HG03097 (cell line): ENCODE results near the gene C3.
"Not testable (repeated sequence)": the region's sequence is repeated elsewhere in the genome, so short reads cannot be mapped to it uniquely, and the experiment has no call there.

Source experiments
- ATAC-seq: cut with Tn5 transposase; IDR thresholded peaks from one replicate; pipeline ENCODE4 v1.9.1; 2021; ENCODE audit not compliant: unreplicated experiment, low FRiP score

C3 gene

GRCh38 chr19:6720369-6721137 is at the start of gene C3:
Gene C3 (minus strand): TSS chr19:6720650. CDS start chr19:6720589, 61 bp downstream.
- ATAC-seq, result no peak

GRCh38 chr19:6769006-6769619 is 48.7 kb upstream of the C3 start:
- ATAC-seq, result no peak

- peak; percentile 1 for ATAC-seq
Measured at GRCh38 chr19:6768236-6768785, 47.9 kb upstream of the C3 start.

- peak; percentile 65 for ATAC-seq
Measured at GRCh38 chr19:6767357-6768235, 47.1 kb upstream of the C3 start, which contains the start of gene SH2D3A. Gene SH2D3A (minus strand): TSS chr19:6767435. CDS start chr19:6763748, 3,687 bp downstream.

GRCh38 chr19:6767081-6767356 is 46.6 kb upstream of the C3 start:
- no peak for ATAC-seq

GRCh38 chr19:6766357-6767080 is 46.1 kb upstream of the C3 start:
- no peak for ATAC-seq

- ATAC-seq, result no peak
Measured at GRCh38 chr19:6765738-6766356, 45.4 kb upstream of the C3 start.

GRCh38 chr19:6762253-6762797 is 41.9 kb upstream of the C3 start:
- not testable (repeated sequence) for ATAC-seq

- ATAC-seq, result no peak
Measured at GRCh38 chr19:6761053-6761676, 40.7 kb upstream of the C3 start.

- no peak for ATAC-seq
Measured at GRCh38 chr19:6760606-6761005, 40.2 kb upstream of the C3 start.

- no peak for ATAC-seq
Measured at GRCh38 chr19:6754653-6755463, 34.4 kb upstream of the C3 start.

GRCh38 chr19:6754136-6754535 is 33.7 kb upstream of the C3 start:
- ATAC-seq, result no peak

- peak; percentile 71 for ATAC-seq
Measured at GRCh38 chr19:6753178-6754031, 33.0 kb upstream of the C3 start.

- no peak for ATAC-seq
Measured at GRCh38 chr19:6752256-6753177, 32.1 kb upstream of the C3 start.

GRCh38 chr19:6751189-6751588 is 30.7 kb upstream of the C3 start:
- ATAC-seq, result no peak

GRCh38 chr19:6750062-6750461 is 29.6 kb upstream of the C3 start:
- ATAC-seq, result no peak
